H1 (cell line): ENCODE measurements around the gene HIVEP3.
A peak's percentile ranks its signal among the peaks of the same experiment; 100 is the strongest.

Experiments
- CEBPB ChIP-seq: IDR thresholded peaks from 2 replicates; pipeline ENCODE4 v1.6.1; 2012; ENCODE audit warnings: low read depth, low read length
- GABPA ChIP-seq: IDR thresholded peaks from 2 replicates; pipeline ENCODE4 v1.6.1; 2011; ENCODE audit warnings: mild to moderate bottlenecking, low read length, moderate library complexity, borderline replicate concordance; ENCODE audit not compliant: insufficient read depth
- JUND ChIP-seq: IDR thresholded peaks from 2 replicates; pipeline ENCODE4 v1.6.1; 2011; ENCODE audit warnings: mild to moderate bottlenecking, improper control_type of control experiment, low read length
- PHF8 ChIP-seq: fragments of 200-600 bp; sonication (generic); conservative IDR thresholded peaks from 2 replicates; pipeline ENCODE4 v1.7.1; 2012; ENCODE audit warnings: low read depth, mild to moderate bottlenecking, inconsistent platforms, low read length, moderate library complexity
- POLR2A ChIP-seq, 2 experiments: IDR thresholded peaks; 1 replicate in 1 of 2; 2 replicates in 1 of 2; pipeline ENCODE4 v1.6.1; 2011; ENCODE audit warnings: low read depth in 2 of 2, low read length in 2 of 2, mild to moderate bottlenecking in 2 of 2; ENCODE audit errors: control extremely low read depth in 1 of 2
- POLR2AphosphoS5 ChIP-seq: IDR thresholded peaks from 2 replicates; pipeline ENCODE4 v1.6.1; 2011; ENCODE audit warnings: low read depth, low read length
- RNF2 ChIP-seq: fragments of 200-900, 300-1000 bp; sonication (generic); IDR thresholded peaks from 2 replicates; pipeline ENCODE4 v1.7.1; 2016; ENCODE audit warnings: borderline replicate concordance, low read depth, mild to moderate bottlenecking, antibody characterized with exemption, low read length; ENCODE audit not compliant: poor library complexity, severe bottlenecking; ENCODE audit errors: missing control alignments
- TAF1 ChIP-seq: IDR thresholded peaks from 2 replicates; pipeline ENCODE4 v1.6.1; 2011; ENCODE audit warnings: mild to moderate bottlenecking, low read depth, low read length
- ZNF274 ChIP-seq: IDR thresholded peaks from 2 replicates; pipeline ENCODE4 v1.7.0; 2012; ENCODE audit warnings: low read length, borderline replicate concordance; ENCODE audit errors: extremely low read depth
- TF ChIP-seq, protein P1 (sequence below), 3 experiments: IDR thresholded peaks; 1 replicate in 2 of 3; 2 replicates in 1 of 3; pipeline versions ENCODE4 v1.5.1 to v1.6.1; 2011; ENCODE audit warnings: low read length in 3 of 3, mild to moderate bottlenecking in 3 of 3, inconsistent platforms in 2 of 3, low read depth in 1 of 3, moderate library complexity in 1 of 3; ENCODE audit not compliant: insufficient read depth in 1 of 3; ENCODE audit errors: control extremely low read depth in 1 of 3
- TF ChIP-seq, protein P2 (sequence below): IDR thresholded peaks from 2 replicates; pipeline ENCODE4 v1.6.1; 2011; ENCODE audit warnings: low read depth, mild to moderate bottlenecking, low read length; ENCODE audit not compliant: insufficient read depth
- TF ChIP-seq, protein P3 (sequence below): IDR thresholded peaks from 2 replicates; pipeline ENCODE4 v1.6.1; 2012; ENCODE audit warnings: inconsistent platforms

DNA sequence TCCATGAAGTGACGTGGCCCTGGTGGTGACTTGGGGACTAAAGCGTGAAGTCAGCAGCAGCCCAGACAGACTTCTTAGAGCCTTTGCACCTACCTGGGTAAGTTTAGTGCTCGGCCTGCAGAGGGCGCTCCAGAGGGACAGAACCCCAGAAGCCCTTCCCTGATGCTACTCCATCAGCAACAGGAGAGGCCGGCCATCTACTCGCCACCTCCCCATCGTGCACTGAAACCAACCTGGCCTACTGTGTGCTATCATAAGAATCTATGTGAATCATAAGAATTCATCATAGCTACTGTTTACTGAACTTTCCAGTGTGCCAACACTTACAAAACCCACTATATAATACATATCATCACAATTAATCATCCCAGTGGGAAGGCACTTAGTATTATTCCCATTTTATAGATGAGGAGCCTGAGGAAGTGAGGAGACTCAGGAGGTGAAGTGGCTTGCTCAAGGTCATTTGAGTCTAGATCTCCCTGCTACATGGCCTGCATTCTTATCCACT, 426.3 kb downstream of the HIVEP3 start:
- TF ChIP-seq TAF1 (no peak), CEBPB (no peak), RNF2 (no peak), PHF8 (no peak), POLR2A (IDR thresholded peaks at IDR 0.05; ENCODE audit: control extremely low read depth in 1 of 2, low read depth in 2 of 2, low read length in 2 of 2) (no peak), POLR2AphosphoS5 (no peak), JUND (no peak), GABPA (no peak), ZNF274 (no peak)
- TF ChIP-seq, protein P1, sequence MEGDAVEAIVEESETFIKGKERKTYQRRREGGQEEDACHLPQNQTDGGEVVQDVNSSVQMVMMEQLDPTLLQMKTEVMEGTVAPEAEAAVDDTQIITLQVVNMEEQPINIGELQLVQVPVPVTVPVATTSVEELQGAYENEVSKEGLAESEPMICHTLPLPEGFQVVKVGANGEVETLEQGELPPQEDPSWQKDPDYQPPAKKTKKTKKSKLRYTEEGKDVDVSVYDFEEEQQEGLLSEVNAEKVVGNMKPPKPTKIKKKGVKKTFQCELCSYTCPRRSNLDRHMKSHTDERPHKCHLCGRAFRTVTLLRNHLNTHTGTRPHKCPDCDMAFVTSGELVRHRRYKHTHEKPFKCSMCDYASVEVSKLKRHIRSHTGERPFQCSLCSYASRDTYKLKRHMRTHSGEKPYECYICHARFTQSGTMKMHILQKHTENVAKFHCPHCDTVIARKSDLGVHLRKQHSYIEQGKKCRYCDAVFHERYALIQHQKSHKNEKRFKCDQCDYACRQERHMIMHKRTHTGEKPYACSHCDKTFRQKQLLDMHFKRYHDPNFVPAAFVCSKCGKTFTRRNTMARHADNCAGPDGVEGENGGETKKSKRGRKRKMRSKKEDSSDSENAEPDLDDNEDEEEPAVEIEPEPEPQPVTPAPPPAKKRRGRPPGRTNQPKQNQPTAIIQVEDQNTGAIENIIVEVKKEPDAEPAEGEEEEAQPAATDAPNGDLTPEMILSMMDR (IDR thresholded peaks at IDR 0.05; ENCODE audit: control extremely low read depth in 1 of 3, insufficient read depth in 1 of 3, low read depth in 1 of 3, low read length in 3 of 3) = peak in 2 of 3 experiments; percentile 88 to 94; a peak in 3 of 4 replicates
- TF ChIP-seq, protein P2, sequence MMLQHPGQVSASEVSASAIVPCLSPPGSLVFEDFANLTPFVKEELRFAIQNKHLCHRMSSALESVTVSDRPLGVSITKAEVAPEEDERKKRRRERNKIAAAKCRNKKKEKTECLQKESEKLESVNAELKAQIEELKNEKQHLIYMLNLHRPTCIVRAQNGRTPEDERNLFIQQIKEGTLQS = no peak
- TF ChIP-seq, protein P3, sequence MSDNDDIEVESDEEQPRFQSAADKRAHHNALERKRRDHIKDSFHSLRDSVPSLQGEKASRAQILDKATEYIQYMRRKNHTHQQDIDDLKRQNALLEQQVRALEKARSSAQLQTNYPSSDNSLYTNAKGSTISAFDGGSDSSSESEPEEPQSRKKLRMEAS = no peak
